Stimulated activated CD4-positive, alpha-beta T cell treated with anti-CD3 and anti-CD28 coated beads, Interleukin-12 subunit alpha, Interleukin-12 subunit beta, amount 100 ng/mL, for 4 hours (primary cell): ENCODE data around the gene LIMS4.
"Not testable (repeated sequence)": the region's sequence is repeated elsewhere in the genome, so short reads cannot be mapped to it uniquely, and the experiment has no call there.

Experiments used
- DNase-seq: peaks from one replicate; pipeline ENCODE4 v3.0.0-alpha.2; 2020

Gene LIMS4

GRCh38 chr2:110472171-110473058 lies at the start of gene LIMS4:
Gene LIMS4 (minus strand): TSS chr2:110472816. CDS start chr2:110472778, 38 bp downstream.
- DNase-seq, result not testable (repeated sequence)

GRCh38 chr2:110499755-110500377 lies 27.2 kb upstream of the LIMS4 start:
- DNase-seq, result not testable (repeated sequence)

DNA sequence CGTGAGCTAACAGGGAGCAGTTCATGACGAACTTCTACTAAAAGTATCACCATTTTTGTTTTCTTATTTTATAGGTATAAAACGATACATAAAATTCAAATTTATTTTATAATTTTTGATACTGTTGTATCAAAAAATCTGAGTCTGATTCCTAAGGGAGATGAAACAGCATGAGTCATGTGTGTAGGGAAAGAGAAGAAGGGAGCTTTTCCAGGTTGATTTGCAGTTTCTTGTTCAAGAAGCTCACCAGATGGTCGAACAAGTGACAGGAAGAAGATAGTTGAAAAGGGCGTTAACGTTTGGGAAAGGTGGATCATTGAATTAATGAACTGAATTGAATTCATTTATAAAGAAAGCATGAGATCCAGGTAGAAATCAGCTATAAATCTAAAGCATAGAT lies 23.4 kb upstream of the LIMS4 start:
- DNase-seq, result not testable (repeated sequence)

- not testable (repeated sequence) for DNase-seq
Measured at GRCh38 chr2:110494488-110494887, 21.9 kb upstream of the LIMS4 start.

DNA sequence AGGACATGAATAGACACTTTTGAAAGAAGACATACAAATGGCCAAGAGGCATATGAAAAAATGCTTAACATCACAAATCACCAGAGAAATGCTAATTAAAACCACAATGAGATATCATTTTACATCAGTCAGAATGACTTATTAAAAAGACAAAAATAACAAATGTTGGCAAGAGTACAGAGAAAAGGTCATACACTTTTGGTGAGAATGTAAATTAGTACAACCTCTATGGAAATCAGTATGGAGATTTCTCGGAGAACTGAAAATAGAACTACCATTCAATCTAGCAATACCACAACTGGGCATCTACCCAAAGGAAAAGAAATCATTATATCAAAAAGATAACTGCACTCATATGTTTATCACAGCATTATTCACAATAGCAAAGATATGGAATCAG lies 16.4 kb upstream of the LIMS4 start:
- DNase-seq, result not testable (repeated sequence)

- DNase-seq, result not testable (repeated sequence)
Measured at GRCh38 chr2:110482697-110483096, 10.1 kb upstream of the LIMS4 start.

DNA sequence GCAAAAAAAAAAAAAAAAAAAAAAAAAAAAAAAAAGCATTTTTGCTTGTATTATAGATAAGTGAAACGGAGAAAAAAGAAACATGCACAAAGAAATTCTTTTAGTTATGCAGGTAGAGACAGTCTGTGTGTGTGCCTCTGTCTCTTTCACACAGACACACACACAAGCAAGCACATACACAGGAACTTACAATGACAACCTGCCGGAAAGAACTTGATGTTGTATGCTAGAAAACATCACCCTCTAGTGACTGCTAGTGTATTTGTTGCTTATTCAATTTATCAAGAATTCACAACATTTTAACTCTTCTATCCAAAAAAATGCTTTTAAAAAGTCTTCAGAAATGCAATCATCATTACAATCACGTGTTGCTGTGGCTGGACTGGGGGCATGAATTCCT lies 8.6 kb upstream of the LIMS4 start:
- not testable (repeated sequence) for DNase-seq

- DNase-seq, result not testable (repeated sequence)
Measured at GRCh38 chr2:110480084-110480483, 7.5 kb upstream of the LIMS4 start.

DNA sequence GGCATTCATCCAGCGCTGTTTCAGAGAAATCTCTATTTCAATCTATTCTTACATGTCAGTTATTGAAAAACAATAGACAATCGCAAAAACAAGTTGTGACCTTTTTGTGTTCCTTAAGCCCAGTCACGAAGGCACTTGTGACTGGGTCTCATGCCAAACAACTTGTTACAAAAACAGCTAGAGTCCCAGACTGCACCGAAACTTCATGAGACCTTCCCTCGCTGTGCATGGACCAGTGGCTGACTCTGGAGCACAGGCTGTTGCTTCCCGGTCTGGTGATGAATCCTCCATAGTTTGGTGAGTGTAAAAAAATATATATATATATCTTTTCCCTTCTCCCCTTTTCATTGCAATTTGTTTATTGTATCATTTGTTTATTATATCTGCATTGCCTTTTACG lies 4.8 kb upstream of the LIMS4 start:
- DNase-seq, result not testable (repeated sequence)

DNA sequence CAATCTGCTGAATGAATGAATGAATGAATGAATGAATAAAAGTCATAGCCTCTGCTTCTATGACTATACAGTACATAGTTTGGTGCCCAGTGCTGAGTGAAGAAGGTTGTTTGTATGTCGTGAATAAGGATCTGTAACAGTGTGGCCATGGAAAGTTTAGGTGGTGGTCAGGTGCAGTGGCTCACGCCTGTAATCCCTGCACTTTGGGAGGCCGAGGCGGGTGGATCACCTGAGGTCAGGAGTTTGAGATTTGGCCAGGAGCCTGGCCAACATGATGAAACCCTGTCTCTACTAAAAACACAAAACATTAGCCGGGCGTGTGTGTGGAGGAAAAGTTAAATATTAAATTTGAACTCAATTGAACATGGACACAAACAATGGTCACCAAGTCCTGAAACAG lies 4.3 kb upstream of the LIMS4 start:
- DNase-seq, result not testable (repeated sequence)

DNA sequence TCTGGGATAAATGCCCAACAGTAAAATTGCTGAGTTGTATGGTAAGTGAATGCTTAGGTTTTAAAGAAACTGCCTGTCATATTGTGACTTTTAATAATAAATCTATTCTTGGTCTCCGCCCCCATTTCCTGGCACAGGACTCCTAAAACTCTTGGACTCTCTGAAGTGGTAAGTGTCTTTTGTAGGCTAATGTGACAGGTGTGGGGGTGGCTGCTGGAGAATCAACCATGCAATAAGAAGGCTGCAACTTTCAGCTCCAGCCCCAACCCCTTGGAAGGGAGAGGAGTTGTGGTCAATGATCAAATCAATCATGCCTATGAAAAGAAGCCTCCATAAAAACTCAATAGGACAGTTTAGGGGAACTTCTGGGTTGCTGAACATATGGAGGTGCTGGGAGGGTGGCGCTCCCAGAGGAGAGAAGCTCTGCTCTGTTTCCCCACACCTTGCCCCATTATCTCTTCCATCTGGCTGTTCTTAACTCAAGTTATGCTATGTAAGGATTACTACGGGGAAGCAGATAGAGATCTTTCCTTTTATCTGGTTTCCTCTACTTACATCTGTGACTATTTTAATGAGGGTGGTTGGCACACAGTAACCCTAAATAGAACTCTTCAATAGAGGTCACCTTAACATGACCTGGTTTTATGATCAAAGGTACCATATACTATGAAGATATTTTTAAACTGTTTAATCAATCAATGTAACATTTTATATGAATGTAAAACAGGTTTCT lies 3.2 kb upstream of the LIMS4 start:
- not testable (repeated sequence) for DNase-seq

DNA sequence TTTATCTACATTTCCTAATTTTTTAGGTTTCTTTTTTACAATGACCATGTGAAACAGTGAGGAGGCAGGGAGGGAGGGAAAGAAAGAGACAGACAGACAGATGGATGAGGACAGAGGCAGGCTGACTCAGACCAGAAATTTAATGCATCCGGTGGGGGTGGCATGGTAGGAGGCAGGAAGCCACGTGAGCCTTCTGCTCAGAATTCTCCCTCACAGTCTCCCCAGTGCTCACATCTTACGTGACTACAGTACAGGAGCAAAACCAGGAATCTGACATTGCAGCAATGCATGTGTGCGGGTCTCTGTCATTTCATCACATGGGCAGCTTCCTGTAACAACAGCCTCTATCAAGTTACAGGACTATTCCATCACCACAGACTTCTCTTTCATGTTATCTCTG lies 2.3 kb upstream of the LIMS4 start:
- DNase-seq, result not testable (repeated sequence)

DNA sequence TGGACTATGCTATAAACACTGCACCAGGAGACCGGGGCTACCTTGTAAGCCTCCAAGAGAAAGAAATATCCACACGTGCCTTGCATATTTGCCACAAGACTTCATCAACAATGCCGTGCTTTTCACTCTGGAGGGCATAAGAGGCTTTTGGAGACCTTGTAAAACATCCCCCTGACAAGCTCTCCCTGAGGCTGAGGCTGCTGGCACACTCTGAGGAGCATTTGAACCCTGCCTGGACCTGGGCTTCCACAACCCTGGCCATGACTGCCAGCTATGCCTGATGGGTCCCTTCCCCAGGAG lies 393 bp upstream of the LIMS4 start:
- DNase-seq, result not testable (repeated sequence)

GRCh38 chr2:110468921-110469320 lies 3.7 kb downstream of the LIMS4 start:
- not testable (repeated sequence) for DNase-seq

DNA sequence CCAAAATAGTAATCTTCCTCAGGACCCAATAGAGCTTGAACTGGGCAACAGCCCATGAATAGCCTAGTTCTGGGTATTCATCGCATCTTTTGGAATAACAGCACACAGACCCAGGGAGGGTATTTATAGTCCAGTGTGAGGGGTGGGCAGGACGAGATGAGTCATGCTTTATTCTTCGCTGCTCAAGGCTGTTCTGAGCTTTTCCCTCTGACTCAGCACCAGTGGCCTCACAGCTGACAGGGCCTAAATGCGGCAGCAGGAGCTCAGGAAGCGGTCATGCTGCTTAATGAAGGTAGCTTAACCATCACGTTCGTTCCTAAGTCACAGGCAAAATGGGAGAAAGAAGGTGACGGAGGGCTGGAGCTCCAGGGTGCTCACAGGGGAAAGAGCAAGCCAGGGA lies 7.3 kb downstream of the LIMS4 start:
- not testable (repeated sequence) for DNase-seq

DNA sequence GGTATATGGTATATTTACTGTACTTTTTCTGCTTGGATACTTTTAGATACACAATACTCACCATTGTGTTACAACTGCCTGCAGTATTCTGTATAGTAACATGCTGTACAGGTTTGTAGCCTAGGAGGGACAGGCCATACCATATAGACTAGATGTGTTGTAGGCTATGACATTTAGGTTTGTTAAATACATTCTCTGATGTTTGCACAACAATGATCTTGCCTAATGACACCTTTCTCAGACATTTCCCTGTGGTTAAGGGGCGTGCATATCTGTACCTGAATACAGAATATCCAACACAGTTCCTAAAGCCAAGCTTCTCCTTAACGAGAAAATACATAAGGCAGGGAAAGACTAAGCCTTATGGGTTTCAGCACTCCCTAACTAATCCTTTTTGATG lies 10.2 kb downstream of the LIMS4 start:
- DNase-seq, result not testable (repeated sequence)

- DNase-seq, result not testable (repeated sequence)
Measured at GRCh38 chr2:110460318-110460717, 12.3 kb downstream of the LIMS4 start.

GRCh38 chr2:110457214-110457590 lies 15.4 kb downstream of the LIMS4 start:
- not testable (repeated sequence) for DNase-seq

- not testable (repeated sequence) for DNase-seq
Measured at GRCh38 chr2:110456291-110457213, 16.1 kb downstream of the LIMS4 start.

DNA sequence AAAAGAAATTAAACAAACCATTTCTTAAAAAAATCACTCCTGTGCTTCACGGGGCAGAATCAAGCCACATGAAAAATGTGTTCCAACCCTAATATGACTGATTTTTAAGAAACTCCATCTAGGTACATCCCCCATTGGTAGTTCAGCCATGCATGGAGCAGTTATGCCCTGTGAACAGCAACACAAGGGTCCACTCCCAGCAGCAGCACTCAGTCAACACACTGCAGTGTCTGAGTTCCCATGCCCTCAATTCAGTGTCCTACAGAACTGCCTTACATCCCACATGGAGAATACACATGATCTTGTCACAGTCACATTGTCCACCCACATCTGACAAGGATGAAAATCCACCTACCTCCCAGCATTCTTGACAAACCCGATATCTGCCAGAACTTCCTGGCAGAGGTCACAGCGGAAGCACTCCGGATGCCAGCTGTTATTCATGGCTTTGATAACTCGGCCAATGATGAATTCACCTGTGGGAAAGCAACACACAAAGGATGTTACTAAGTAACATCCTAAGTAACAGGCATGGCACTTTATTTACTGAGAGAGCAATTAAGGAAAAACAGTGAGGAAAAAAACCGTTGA lies 17.4 kb downstream of the LIMS4 start:
- not testable (repeated sequence) for DNase-seq

- DNase-seq, result not testable (repeated sequence)
Measured at GRCh38 chr2:110450951-110451350, 21.7 kb downstream of the LIMS4 start.
